ENCODE measurements around the gene CELF2. TPM values are rescaled to one million over a fixed set of nuclear protein-coding genes. Genes with fewer than 3 reads are reported as not detected.

The CELF2 gene
- total RNA-seq, 1 experiment from 2014 or later = 0.27 TPM

DNA sequence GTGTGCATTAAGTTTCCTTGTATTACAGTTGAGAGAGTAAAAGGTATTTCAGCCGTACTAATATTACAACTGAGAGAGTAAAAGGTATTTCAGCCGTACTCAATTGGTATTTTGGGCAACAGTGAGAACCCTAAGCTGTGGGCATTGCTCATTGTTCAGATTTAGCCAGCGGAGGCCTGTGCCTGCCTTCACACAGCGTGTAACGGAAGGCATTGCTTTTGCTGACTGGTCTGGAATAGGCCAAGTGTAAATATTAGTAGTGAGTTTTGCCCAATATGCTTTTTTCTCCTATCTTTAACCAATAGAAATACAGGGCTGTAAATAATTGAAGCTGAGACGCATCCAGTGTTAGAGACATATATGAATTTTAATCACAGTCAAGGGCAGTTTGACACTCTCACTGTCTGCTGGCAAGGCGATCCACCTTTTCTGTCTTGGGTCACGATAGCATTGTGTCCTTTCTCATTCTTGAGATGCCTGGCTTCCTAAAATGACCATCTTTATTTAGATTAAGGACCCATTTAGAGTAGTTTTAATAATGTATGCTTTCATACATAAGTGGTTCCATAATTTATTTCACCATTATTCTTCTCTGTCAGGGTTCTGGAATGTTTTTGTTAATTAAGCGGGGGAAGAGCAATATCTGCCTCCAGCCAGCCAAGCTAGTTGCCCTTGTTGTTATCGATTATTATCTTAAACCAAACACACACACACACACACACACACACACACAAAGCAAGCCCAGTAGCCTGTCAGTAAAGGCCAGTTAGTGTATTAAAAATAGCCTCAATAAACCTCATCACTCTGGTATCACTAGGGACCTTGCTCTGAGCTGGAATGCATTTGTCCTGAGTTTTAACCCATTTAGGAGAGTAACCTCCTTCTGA is 130.7 kb downstream of the CELF2 start:
- Mint-ChIP-seq H3K27me3 (ENCODE audit: insufficient read depth, unreplicated experiment) (peaks cover 20% of the 10 kb centered on the region), H3K27ac (ENCODE audit: unreplicated experiment) (no peak overlapping the region)
- CTCF ChIA-PET = no interaction called here

DNA sequence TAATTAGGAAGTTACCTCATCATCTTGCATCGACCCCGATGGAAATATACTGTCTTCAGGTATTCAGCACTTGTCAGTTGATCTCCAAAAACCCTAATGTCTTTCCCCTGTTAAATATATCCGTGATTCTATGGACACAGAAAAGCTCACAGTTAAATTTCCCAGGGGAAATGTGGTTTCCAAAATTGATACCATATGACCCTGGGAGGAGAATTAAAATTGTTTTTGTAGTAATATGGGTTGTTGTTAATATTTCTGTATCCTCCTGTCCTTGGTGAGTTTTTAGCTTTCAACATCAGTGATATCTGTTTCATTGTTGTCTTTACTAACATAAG is 132.1 kb downstream of the CELF2 start:
- no peak overlapping the region for H3K4me3 Mint-ChIP-seq (ENCODE audit: unreplicated experiment)
- Histone ChIP-seq H3K4me3 (ENCODE audit: low read depth, low read length) (no peak overlapping the region), H3K27me3 (replicated peaks; ENCODE audit: control insufficient read depth, insufficient read depth, low read length) (no peaks in the 10 kb centered on the region), H3K36me3 (ENCODE audit: control insufficient read depth, insufficient read depth, low read length) (no peaks in the 10 kb centered on the region), H3K9me3 (no peaks in the 10 kb centered on the region), H3K4me1 (no peaks in the 10 kb centered on the region)
- H3K27me3 Mint-ChIP-seq (ENCODE audit: insufficient read depth, unreplicated experiment) = peaks cover 31% of the 10 kb centered on the region
- TF ChIP-seq, protein P1, sequence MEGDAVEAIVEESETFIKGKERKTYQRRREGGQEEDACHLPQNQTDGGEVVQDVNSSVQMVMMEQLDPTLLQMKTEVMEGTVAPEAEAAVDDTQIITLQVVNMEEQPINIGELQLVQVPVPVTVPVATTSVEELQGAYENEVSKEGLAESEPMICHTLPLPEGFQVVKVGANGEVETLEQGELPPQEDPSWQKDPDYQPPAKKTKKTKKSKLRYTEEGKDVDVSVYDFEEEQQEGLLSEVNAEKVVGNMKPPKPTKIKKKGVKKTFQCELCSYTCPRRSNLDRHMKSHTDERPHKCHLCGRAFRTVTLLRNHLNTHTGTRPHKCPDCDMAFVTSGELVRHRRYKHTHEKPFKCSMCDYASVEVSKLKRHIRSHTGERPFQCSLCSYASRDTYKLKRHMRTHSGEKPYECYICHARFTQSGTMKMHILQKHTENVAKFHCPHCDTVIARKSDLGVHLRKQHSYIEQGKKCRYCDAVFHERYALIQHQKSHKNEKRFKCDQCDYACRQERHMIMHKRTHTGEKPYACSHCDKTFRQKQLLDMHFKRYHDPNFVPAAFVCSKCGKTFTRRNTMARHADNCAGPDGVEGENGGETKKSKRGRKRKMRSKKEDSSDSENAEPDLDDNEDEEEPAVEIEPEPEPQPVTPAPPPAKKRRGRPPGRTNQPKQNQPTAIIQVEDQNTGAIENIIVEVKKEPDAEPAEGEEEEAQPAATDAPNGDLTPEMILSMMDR (IDR thresholded peaks at IDR 0.05; ENCODE audit: insufficient read depth in 1 of 2, low read depth in 1 of 2, low read length in 1 of 2, severe bottlenecking in 1 of 2, unreplicated experiment in 1 of 2) = no peak
- H3K36me3 Mint-ChIP-seq (ENCODE audit: insufficient read depth, unreplicated experiment) = no peaks in the 10 kb centered on the region
- no TSS peak for BruUV-seq (replicated peaks)
- no peaks in the 10 kb centered on the region for H3K4me1 Mint-ChIP-seq (ENCODE audit: low read depth, unreplicated experiment)
- DNase-seq = no peak
- CTCF ChIA-PET = no interaction called here
- POLR2A ChIA-PET = no interaction called here
- H3K27ac Mint-ChIP-seq (ENCODE audit: unreplicated experiment) = no peak overlapping the region
- intact Hi-C loops (cut with micrococcal nuclease; ENCODE audit: unreplicated experiment) = no loop called here
- H3K9me3 Mint-ChIP-seq (ENCODE audit: unreplicated experiment) = no peaks in the 10 kb centered on the region

More for the DNA sequence above, 130.7 kb downstream of the CELF2 start:
- POLR2A ChIA-PET = no interaction called here
- TF ChIP-seq, protein P1 (IDR thresholded peaks at IDR 0.05; ENCODE audit: insufficient read depth in 1 of 2, low read depth in 1 of 2, low read length in 1 of 2, severe bottlenecking in 1 of 2, unreplicated experiment in 1 of 2) = no peak
- no peak for DNase-seq
- Mint-ChIP-seq H3K9me3 (ENCODE audit: unreplicated experiment) (peaks cover under 1% of the 10 kb centered on the region), H3K36me3 (ENCODE audit: insufficient read depth, unreplicated experiment) (no peaks in the 10 kb centered on the region), H3K4me1 (ENCODE audit: low read depth, unreplicated experiment) (no peaks in the 10 kb centered on the region), H3K4me3 (ENCODE audit: unreplicated experiment) (no peak overlapping the region)
- Histone ChIP-seq H3K9me3 (no peaks in the 10 kb centered on the region), H3K4me1 (no peaks in the 10 kb centered on the region), H3K36me3 (ENCODE audit: control insufficient read depth, insufficient read depth, low read length) (no peaks in the 10 kb centered on the region), H3K27me3 (replicated peaks; ENCODE audit: control insufficient read depth, insufficient read depth, low read length) (no peaks in the 10 kb centered on the region), H3K4me3 (ENCODE audit: low read depth, low read length) (no peak overlapping the region)
- intact Hi-C loops (cut with micrococcal nuclease; ENCODE audit: unreplicated experiment) = no loop called here
- no TSS peak for BruUV-seq (replicated peaks)

DNA sequence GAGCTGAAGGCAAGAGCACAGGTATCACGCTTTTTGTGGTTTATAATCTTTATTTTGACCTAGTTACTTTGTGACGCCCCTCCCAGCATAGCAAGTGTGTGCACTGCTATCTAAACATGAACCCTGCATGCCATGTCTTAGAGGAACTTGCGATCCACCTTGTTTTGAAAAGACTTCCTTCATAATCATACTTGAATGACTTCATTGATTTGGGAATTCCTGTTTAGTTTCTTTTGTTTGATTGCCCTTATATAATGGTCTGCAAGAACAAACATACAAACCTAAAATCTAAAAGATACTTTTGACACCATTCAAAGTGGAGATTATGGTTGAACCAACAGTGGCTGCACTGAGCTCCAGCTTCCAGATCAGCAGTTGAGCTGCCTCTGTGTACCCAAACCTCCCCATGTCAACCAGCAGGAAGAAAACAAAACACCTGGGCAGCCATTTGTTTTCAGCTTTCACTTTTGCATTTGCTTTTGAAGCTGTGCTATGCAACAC is 132.6 kb downstream of the CELF2 start:
- H3K9me3 ChIP-seq = no peaks in the 10 kb centered on the region
- no peak for DNase-seq
- H3K4me3 ChIP-seq (ENCODE audit: low read depth, low read length) = no peak overlapping the region
- H3K36me3 ChIP-seq (ENCODE audit: control insufficient read depth, insufficient read depth, low read length) = no peaks in the 10 kb centered on the region
- Mint-ChIP-seq H3K36me3 (ENCODE audit: insufficient read depth, unreplicated experiment) (no peaks in the 10 kb centered on the region), H3K9me3 (ENCODE audit: unreplicated experiment) (no peaks in the 10 kb centered on the region), H3K27me3 (ENCODE audit: insufficient read depth, unreplicated experiment) (peaks cover 31% of the 10 kb centered on the region), H3K4me3 (ENCODE audit: unreplicated experiment) (no peak overlapping the region), H3K4me1 (ENCODE audit: low read depth, unreplicated experiment) (no peaks in the 10 kb centered on the region), H3K27ac (ENCODE audit: unreplicated experiment) (no peak overlapping the region)
- POLR2A ChIA-PET = no interaction called here
- H3K4me1 ChIP-seq = no peaks in the 10 kb centered on the region
- no peaks in the 10 kb centered on the region for H3K27me3 ChIP-seq (replicated peaks; ENCODE audit: control insufficient read depth, insufficient read depth, low read length)
- intact Hi-C loops (cut with micrococcal nuclease; ENCODE audit: unreplicated experiment) = no loop called here
- BruUV-seq (replicated peaks) = no TSS peak
- CTCF ChIA-PET = no interaction called here
- TF ChIP-seq, protein P1 (IDR thresholded peaks at IDR 0.05; ENCODE audit: insufficient read depth in 1 of 2, low read depth in 1 of 2, low read length in 1 of 2, severe bottlenecking in 1 of 2, unreplicated experiment in 1 of 2) = no peak
